ENCODE data around the gene ITGB7. TPM values are rescaled to one million over a fixed set of nuclear protein-coding genes. Genes with fewer than 3 reads are reported as not detected.

Gene ITGB7
- total and polyA plus RNA-seq, 7 donors, result 0.95 to 19.9 (median 2.9) TPM

DNA sequence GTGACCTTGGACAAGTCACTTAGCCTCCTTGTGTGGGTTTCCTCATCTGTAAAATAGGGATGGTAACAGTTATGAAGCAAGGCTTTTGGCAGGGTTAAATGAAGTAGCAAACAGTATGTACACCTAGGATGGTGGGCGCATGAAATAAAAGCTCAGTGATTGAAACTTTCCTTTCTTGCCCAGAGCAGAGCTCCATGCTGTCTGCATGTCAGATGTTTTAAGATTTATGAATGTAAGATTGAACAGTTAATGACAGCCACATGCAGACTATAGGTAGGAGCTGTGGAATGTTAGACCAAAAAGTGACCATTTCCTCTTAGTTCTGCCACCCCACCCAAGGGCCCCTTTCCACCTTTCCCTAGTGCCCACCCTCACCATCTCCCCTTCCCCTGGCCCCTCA lies 12.1 kb downstream of the ITGB7 start:
- intact Hi-C loops (cut with DNase I), result loop anchor here (5.0 kb wide), 1 partner anchor 128 kb away; no protein-coding TSS in a partner anchor
- Histone ChIP-seq H3K27me3 (no peaks in the 10 kb centered on the region), H3K4me3 (no peak overlapping the region), H3K27ac (no peak overlapping the region), H3K4me1 (peaks cover 0 to 17% (median 12%) of the 10 kb centered on the region in 4 donors), H3K36me3 (no peaks in the 10 kb centered on the region), H3K9me3 (no peaks in the 10 kb centered on the region)
- no peak for DNase-seq
- WGBS, 2 donors, result 91 to 97% methylated on average over 1 of the region's 1 CpG
- TF ChIP-seq, protein P1, sequence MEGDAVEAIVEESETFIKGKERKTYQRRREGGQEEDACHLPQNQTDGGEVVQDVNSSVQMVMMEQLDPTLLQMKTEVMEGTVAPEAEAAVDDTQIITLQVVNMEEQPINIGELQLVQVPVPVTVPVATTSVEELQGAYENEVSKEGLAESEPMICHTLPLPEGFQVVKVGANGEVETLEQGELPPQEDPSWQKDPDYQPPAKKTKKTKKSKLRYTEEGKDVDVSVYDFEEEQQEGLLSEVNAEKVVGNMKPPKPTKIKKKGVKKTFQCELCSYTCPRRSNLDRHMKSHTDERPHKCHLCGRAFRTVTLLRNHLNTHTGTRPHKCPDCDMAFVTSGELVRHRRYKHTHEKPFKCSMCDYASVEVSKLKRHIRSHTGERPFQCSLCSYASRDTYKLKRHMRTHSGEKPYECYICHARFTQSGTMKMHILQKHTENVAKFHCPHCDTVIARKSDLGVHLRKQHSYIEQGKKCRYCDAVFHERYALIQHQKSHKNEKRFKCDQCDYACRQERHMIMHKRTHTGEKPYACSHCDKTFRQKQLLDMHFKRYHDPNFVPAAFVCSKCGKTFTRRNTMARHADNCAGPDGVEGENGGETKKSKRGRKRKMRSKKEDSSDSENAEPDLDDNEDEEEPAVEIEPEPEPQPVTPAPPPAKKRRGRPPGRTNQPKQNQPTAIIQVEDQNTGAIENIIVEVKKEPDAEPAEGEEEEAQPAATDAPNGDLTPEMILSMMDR (IDR thresholded peaks at IDR 0.05), result no peak
- TF ChIP-seq POLR2AphosphoS5 (IDR thresholded peaks at IDR 0.05) (no peak), POLR2A (IDR thresholded peaks at IDR 0.05) (no peak), EP300 (IDR thresholded peaks at IDR 0.05) (no peak)

DNA sequence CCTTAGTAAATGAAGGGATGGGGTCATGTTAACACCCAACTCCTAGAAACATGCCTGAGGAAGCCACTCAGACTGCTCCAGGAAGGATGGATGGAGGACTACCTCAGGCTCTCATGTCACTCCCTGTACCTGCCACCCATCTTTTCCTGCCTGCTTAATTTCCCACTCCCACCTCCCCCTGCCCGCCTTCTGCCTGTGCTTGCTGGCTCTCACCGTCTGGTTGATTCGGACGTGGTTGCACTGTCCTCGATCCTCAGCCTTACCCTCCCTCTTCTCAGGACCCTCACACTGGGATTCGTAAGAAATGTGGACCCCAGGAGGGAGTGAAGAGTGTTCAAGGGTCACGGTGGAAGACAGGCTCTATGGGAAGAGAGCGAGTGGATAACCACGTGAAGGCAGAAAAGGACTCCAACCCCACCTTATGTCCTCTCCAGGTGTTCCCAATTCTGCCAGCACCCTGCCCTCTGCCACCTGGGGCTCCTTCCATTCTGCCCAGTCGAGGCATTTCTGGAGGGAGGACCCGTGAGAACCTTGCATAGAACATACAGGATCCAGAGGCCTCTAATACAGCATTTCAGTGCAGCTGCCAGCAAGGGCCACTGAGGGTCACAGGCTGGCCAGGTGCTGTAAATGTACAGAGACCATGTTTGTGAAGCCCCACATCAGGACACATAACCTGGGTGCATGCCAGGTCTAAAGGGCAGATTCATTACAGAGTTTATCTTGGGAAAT lies 12.9 kb downstream of the ITGB7 start:
- intact Hi-C loops (cut with DNase I), result no loop called here
- Histone ChIP-seq H3K4me3 (no peak overlapping the region), H3K27ac (no peak overlapping the region), H3K4me1 (peaks cover 0 to 18% (median 14%) of the 10 kb centered on the region in 4 donors), H3K9me3 (no peaks in the 10 kb centered on the region), H3K36me3 (peaks cover 0 to under 1% (median 0%) of the 10 kb centered on the region in 4 donors), H3K27me3 (no peaks in the 10 kb centered on the region)
- DNase-seq, result no peak
- 75 to 78% methylated on average over 11 of the region's 11 CpGs for WGBS, 2 donors
- no peak for TF ChIP-seq EP300 (IDR thresholded peaks at IDR 0.05)
- TF ChIP-seq POLR2AphosphoS5 (IDR thresholded peaks at IDR 0.05), result no peak
- TF ChIP-seq, protein P1 (IDR thresholded peaks at IDR 0.05), result no peak
- TF ChIP-seq POLR2A (IDR thresholded peaks at IDR 0.05), result no peak

DNA sequence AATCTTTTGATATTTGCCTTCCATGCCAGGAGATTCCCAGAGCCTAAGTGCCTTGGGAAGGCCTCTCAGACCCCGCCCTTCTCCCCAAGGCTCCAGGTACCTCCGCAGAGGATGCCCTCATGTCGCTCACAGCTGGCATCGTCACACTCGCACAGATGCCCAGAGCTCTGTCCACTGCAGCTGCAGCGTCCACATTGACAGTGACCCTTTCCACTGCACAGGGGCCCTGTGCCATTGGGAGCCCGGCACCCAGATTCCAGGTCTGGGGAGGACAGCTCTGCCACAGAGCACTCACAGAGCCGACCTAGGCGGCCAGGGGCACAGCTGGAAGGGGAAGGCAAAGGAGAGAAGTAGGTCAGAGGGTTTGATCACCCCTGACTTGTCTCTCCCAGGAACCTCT lies 14.0 kb downstream of the ITGB7 start:
- no peak for DNase-seq
- peaks cover 0 to 11% (median 2%) of the 10 kb centered on the region in 4 donors for H3K36me3 ChIP-seq
- TF ChIP-seq EP300 (IDR thresholded peaks at IDR 0.05), result no peak
- no peak for TF ChIP-seq POLR2AphosphoS5 (IDR thresholded peaks at IDR 0.05)
- TF ChIP-seq POLR2A (IDR thresholded peaks at IDR 0.05), result no peak
- TF ChIP-seq, protein P1 (IDR thresholded peaks at IDR 0.05), result no peak
- no peak overlapping the region for H3K27ac ChIP-seq
- 91 to 94% methylated on average over 9 of the region's 9 CpGs for WGBS, 2 donors
- no peaks in the 10 kb centered on the region for H3K27me3 ChIP-seq
- H3K4me1 ChIP-seq, result peaks cover 0 to 16% (median 12%) of the 10 kb centered on the region in 4 donors
- intact Hi-C loops (cut with DNase I), result no loop called here
- no peaks in the 10 kb centered on the region for H3K9me3 ChIP-seq
- no peak overlapping the region for H3K4me3 ChIP-seq

DNA sequence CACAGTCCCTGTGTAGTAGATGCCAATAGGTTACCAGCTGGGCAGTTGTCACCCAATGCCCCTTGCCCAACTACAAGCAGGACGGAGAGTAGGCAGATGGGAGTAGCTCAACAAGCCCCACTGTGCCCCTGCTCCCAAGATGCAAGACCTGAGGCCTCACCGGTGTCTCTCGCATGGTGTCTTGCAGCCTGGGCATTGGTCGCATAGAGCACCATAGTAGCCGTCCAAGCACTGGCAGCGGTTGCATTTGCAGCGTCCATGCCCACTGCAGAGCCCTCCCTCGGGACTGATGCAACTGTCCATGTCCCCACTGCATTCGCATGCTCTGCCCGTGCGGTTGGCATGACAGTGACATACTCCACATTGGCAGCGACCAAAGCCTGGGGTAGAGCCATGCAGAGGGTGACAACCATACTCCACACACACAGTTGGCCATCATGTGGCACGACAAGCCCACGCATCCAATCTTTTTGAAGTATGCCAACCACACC lies 14.5 kb downstream of the ITGB7 start:
- Histone ChIP-seq H3K4me1 (peaks cover 0 to 12% (median 7%) of the 10 kb centered on the region in 4 donors), H3K9me3 (no peaks in the 10 kb centered on the region), H3K36me3 (peaks cover under 1 to 16% (median 7%) of the 10 kb centered on the region in 4 donors), H3K4me3 (no peak overlapping the region), H3K27me3 (no peaks in the 10 kb centered on the region), H3K27ac (no peak overlapping the region)
- intact Hi-C loops (cut with DNase I), result no loop called here
- no peak for DNase-seq
- WGBS, 2 donors, result 94% methylated on average over 14 of the region's 14 CpGs
- TF ChIP-seq POLR2AphosphoS5 (IDR thresholded peaks at IDR 0.05) (peak in 2 of 4 donors; percentile 7 to 14), POLR2A (IDR thresholded peaks at IDR 0.05) (no peak)

DNA sequence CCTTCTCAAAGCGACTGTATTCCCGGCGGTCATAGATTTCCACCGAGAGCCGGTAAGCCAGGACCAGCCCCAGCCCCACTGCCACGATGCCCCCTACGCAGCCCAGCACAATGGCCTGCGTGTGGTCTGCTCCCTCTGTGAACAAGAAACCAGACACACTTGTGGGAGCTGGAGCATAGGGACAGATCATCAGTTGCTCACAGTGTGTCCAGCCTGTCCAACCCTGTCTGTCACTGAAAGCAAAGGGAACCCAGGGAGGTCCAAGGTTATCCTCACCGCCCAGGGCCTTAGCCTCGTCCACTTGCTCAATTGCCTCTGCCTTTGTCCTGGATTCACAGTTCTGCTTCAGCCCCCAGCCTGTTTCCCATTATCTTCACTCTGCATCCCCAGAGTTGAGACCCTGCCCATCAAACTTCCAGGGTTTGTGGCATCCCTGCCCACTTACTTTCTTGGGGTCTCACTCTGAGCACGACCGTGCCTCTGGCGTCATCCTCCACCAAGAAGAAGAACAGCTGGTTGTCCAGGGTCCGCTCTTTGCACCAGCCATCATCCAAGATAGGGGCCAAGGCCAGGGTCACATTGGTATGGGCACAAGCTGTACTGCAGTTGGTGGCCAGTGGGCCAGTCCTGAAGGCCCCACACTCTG lies 15.0 kb downstream of the ITGB7 start:
- no peaks in the 10 kb centered on the region for H3K27me3 ChIP-seq
- DNase-seq, result no peak
- H3K9me3 ChIP-seq, result no peaks in the 10 kb centered on the region
- peaks cover 0 to 7% (median 3%) of the 10 kb centered on the region in 4 donors for H3K4me1 ChIP-seq
- no peak overlapping the region for H3K4me3 ChIP-seq
- 92% methylated on average over 14 of the region's 14 CpGs for WGBS, 2 donors
- peaks cover 6 to 22% (median 13%) of the 10 kb centered on the region in 4 donors for H3K36me3 ChIP-seq
- no peak overlapping the region for H3K27ac ChIP-seq
- intact Hi-C loops (cut with DNase I), result no loop called here
- TF ChIP-seq POLR2AphosphoS5 (IDR thresholded peaks at IDR 0.05) (no peak), EP300 (IDR thresholded peaks at IDR 0.05) (no peak), POLR2A (IDR thresholded peaks at IDR 0.05) (no peak)
- TF ChIP-seq, protein P1 (IDR thresholded peaks at IDR 0.05), result no peak

All from sigmoid colon (tissue), 7 donors.